ENCODE data around the gene ERC2.

The ERC2 gene

DNA sequence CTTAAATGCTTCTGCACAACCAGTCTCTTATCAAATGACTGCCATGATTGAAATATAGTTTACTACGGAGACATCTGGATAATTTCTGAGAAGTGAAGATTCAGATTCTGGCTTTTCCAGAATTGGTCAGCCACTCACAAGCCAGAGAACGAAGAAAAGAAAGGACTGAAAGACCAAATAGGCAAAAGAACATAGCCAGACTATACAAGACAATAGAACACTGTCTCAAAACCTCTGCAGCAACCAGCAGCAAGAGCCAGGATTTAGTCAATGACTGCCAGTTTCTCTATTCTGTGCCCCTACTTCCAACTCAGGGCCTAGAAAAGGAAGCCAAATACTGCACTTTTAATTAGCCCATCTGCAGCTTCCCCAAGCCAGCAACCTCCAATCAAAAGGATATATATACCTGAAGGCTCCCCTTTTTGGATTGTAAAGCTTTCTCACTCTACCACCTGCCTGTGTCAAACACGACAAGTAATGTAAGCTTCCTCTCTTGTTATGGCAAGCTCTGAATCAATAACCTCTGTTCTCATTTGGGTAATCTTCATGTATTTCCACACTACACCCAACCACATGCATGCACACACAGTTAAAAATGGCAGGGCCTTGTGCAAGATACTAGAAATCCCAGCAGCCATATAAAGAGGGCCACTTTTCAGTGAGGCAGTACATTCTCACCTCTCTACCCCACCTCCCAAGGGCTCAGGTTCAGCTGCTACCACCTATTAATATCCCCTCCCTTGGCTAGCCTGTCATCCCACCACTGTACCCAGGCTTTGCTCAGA, 97.1 kb downstream of the ERC2 start:
- TF ChIP-seq ZBTB7A (IDR thresholded peaks at IDR 0.05; ENCODE audit: low read depth) (no peak), CREB1 (IDR thresholded peaks at IDR 0.05; ENCODE audit: low read depth) (no peak), TAF1 (IDR thresholded peaks at IDR 0.05; ENCODE audit: low read depth) (no peak), RAD21 (IDR thresholded peaks at IDR 0.05; ENCODE audit: low read depth) (no peak), NFIC (IDR thresholded peaks at IDR 0.05) (no peak)
- TF ChIP-seq, protein P1, sequence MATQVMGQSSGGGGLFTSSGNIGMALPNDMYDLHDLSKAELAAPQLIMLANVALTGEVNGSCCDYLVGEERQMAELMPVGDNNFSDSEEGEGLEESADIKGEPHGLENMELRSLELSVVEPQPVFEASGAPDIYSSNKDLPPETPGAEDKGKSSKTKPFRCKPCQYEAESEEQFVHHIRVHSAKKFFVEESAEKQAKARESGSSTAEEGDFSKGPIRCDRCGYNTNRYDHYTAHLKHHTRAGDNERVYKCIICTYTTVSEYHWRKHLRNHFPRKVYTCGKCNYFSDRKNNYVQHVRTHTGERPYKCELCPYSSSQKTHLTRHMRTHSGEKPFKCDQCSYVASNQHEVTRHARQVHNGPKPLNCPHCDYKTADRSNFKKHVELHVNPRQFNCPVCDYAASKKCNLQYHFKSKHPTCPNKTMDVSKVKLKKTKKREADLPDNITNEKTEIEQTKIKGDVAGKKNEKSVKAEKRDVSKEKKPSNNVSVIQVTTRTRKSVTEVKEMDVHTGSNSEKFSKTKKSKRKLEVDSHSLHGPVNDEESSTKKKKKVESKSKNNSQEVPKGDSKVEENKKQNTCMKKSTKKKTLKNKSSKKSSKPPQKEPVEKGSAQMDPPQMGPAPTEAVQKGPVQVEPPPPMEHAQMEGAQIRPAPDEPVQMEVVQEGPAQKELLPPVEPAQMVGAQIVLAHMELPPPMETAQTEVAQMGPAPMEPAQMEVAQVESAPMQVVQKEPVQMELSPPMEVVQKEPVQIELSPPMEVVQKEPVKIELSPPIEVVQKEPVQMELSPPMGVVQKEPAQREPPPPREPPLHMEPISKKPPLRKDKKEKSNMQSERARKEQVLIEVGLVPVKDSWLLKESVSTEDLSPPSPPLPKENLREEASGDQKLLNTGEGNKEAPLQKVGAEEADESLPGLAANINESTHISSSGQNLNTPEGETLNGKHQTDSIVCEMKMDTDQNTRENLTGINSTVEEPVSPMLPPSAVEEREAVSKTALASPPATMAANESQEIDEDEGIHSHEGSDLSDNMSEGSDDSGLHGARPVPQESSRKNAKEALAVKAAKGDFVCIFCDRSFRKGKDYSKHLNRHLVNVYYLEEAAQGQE (IDR thresholded peaks at IDR 0.05; ENCODE audit: low read depth): no peak
- TF ChIP-seq, protein P2, sequence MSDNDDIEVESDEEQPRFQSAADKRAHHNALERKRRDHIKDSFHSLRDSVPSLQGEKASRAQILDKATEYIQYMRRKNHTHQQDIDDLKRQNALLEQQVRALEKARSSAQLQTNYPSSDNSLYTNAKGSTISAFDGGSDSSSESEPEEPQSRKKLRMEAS (IDR thresholded peaks at IDR 0.05): no peak
- TF ChIP-seq, protein P3, sequence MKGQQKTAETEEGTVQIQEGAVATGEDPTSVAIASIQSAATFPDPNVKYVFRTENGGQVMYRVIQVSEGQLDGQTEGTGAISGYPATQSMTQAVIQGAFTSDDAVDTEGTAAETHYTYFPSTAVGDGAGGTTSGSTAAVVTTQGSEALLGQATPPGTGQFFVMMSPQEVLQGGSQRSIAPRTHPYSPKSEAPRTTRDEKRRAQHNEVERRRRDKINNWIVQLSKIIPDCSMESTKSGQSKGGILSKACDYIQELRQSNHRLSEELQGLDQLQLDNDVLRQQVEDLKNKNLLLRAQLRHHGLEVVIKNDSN (IDR thresholded peaks at IDR 0.05): no peak

DNA sequence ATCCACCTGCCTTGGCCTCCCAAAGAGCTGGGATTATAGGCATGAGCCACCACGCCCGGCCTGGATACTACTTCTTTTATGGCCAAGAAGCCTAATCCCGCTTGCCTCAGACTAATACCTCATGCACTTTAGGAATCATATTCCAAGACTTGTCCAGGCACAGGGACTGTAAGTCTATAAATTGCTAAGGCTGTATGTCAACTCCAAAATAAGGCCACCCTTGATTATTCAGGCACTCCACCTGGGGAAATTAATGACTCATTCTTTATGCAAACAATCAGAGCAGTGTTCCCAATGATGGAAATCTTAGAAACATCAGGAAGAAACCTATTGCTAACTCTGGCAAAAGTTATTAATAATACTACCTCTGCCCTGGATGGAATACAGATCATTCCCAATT, 98.4 kb downstream of the ERC2 start:
- TF ChIP-seq, protein P1 (IDR thresholded peaks at IDR 0.05; ENCODE audit: low read depth): no peak
- TF ChIP-seq EGR1 (IDR thresholded peaks at IDR 0.05): no peak
- no peak for TF ChIP-seq ZBTB7A (IDR thresholded peaks at IDR 0.05; ENCODE audit: low read depth)
- TF ChIP-seq, protein P2 (IDR thresholded peaks at IDR 0.05): no peak
- no peak for TF ChIP-seq TAF1 (IDR thresholded peaks at IDR 0.05; ENCODE audit: low read depth)
- no peak for TF ChIP-seq TEAD4 (IDR thresholded peaks at IDR 0.05)
- TF ChIP-seq CREB1 (IDR thresholded peaks at IDR 0.05; ENCODE audit: low read depth): no peak
- TF ChIP-seq TCF12 (IDR thresholded peaks at IDR 0.05; ENCODE audit: low read depth): no peak
- TF ChIP-seq, protein P3 (IDR thresholded peaks at IDR 0.05): no peak
- TF ChIP-seq RAD21 (IDR thresholded peaks at IDR 0.05; ENCODE audit: low read depth): no peak
- TF ChIP-seq FOXM1 (IDR thresholded peaks at IDR 0.05; ENCODE audit: borderline replicate concordance, low read depth): no peak
- TF ChIP-seq NFIC (IDR thresholded peaks at IDR 0.05): no peak
- TF ChIP-seq EP300 (IDR thresholded peaks at IDR 0.05; ENCODE audit: borderline replicate concordance): no peak
- TF ChIP-seq CEBPB (IDR thresholded peaks at IDR 0.05): no peak
- TF ChIP-seq YY1 (IDR thresholded peaks at IDR 0.05; ENCODE audit: low read depth): no peak

DNA sequence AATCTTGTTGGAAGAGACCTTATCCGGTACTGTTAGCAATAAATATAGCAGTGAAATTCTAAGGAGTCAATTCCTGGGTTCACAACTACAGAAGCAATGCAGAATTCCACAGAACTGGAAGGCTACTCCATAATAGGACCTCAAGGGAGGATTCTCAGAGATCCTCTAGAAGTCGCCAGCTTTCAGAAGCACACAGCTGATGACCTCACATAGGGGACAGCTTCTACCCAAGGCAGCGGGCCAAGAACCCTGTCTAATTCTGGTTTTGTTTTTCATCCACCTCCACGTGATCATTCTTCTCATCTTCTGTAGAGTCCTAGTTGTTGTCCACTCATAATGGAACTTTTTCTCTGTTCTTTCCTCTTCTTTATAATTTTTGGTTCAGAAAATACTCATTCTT, 99.4 kb downstream of the ERC2 start:
- TF ChIP-seq, protein P3 (IDR thresholded peaks at IDR 0.05): no peak
- TF ChIP-seq RAD21 (IDR thresholded peaks at IDR 0.05; ENCODE audit: low read depth): no peak
- TF ChIP-seq TAF1 (IDR thresholded peaks at IDR 0.05; ENCODE audit: low read depth): no peak
- TF ChIP-seq EGR1 (IDR thresholded peaks at IDR 0.05): no peak
- TF ChIP-seq CREB1 (IDR thresholded peaks at IDR 0.05; ENCODE audit: low read depth): no peak

DNA sequence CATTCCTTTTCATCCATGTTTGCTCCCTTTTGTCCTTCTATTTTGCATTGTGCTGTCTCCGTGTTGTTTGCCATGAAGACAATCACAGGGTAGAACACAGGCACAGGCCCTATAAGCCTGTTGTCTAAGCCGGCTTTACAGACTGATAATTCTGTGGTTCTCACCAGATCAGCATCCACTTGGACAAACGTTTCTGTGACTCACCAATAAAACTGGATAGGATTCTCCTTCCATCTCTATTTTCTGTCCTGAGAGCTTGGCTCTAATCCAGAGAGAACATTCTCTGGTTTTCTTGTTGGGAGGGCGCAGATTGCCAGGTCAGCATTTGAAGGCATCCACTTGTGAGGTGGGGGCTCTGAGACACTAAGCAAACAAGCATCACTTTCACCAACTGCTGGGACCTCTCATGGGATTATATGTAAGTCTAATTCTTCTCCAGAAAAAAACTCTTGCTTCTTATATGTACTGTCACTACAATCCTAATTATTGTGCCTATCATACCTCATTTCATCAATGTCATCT, 101.6 kb downstream of the ERC2 start:
- TF ChIP-seq, protein P2 (IDR thresholded peaks at IDR 0.05): no peak
- TF ChIP-seq CREB1 (IDR thresholded peaks at IDR 0.05; ENCODE audit: low read depth) (no peak), CEBPB (IDR thresholded peaks at IDR 0.05) (no peak), TCF12 (IDR thresholded peaks at IDR 0.05; ENCODE audit: low read depth) (no peak), ZBTB7A (IDR thresholded peaks at IDR 0.05; ENCODE audit: low read depth) (no peak), RAD21 (IDR thresholded peaks at IDR 0.05; ENCODE audit: low read depth) (no peak), EP300 (IDR thresholded peaks at IDR 0.05; ENCODE audit: borderline replicate concordance) (no peak), TEAD4 (IDR thresholded peaks at IDR 0.05) (no peak), YY1 (IDR thresholded peaks at IDR 0.05; ENCODE audit: low read depth) (no peak), TAF1 (IDR thresholded peaks at IDR 0.05; ENCODE audit: low read depth) (no peak), FOXM1 (IDR thresholded peaks at IDR 0.05; ENCODE audit: borderline replicate concordance, low read depth) (no peak), NFIC (IDR thresholded peaks at IDR 0.05) (no peak), EGR1 (IDR thresholded peaks at IDR 0.05) (no peak)
- TF ChIP-seq, protein P3 (IDR thresholded peaks at IDR 0.05): no peak
- TF ChIP-seq, protein P1 (IDR thresholded peaks at IDR 0.05; ENCODE audit: low read depth): no peak

Measured in Ishikawa (cell line).